ENCODE results near the gene FTCD. TPM values are rescaled to one million over a fixed set of nuclear protein-coding genes. Genes with fewer than 3 reads are reported as not detected.

The FTCD gene
- total and polyA plus RNA-seq, 2 of the 8 experiments (the other 6 are each of a cell fraction or from before 2014, with no cell fraction given), result 3.3 to 4.9 TPM

DNA sequence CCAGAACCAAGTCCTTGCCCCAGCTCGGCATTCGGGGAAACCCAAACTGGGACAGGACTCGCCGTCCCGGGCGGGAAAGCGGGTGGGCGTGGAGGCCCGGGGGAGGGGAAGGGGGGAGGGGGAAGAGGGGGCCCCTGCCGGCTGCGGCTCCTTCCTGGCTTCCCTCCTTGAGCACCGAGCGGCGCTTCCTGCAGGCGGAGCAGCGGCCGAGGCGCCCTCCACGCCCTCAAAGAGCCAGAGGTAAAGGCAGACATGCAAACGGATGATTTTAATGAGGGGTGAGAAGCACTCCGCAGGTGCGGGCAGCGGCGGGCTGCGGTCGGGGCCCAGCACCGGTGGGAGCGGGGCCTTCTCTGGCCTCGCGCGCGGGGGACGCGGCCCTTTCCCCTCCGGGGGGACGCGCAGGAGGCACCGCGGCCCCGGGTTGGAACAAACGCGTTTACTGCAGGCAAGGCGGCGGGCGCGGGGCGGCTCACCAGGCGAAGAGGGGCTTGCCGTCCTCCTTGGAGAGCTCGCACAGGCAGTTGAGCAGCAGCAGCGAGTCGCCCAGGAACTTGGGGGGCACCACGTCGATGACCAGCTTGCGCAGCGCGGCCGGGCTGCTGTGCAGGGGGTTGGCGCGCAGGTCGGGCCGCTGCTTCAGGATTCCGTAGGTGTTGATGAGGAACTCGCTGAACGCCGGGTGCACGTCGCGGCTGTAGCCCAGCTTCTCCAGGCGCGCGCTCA, 5.7 kb upstream of the FTCD start:
- WGBS, 2 experiments (ENCODE audit: extremely low coverage in 1 of 2, insufficient coverage in 1 of 2, insufficient read length in 1 of 2, insufficient replicate concordance in 2 of 2, low coverage in 1 of 2, low lambda C conversion rate in 2 of 2, missing lambda C conversion rate in 1 of 2), result 94% methylated on average over 52 of the region's 72 CpGs; no CpG with 5 or more reads in 1 of the 2 experiments
- Histone ChIP-seq H3K9ac (replicated peaks in 1 of 4; ENCODE audit: extremely low read depth in 1 of 4, low read depth in 3 of 4, low read length in 3 of 4) (no peak overlapping the region), H3K4ac (replicated peaks; ENCODE audit: insufficient read length, low read depth, low read length) (no peak overlapping the region), H3K4me1 (replicated peaks in 1 of 4; ENCODE audit: control insufficient read depth in 3 of 4, insufficient read depth in 4 of 4, low read length in 3 of 4) (no peaks in the 10 kb centered on the region; a peak in 1 of 7 replicates), H3K27me3 (replicated peaks in 1 of 4; ENCODE audit: control insufficient read depth in 3 of 4, extremely low read depth in 1 of 4, insufficient read depth in 3 of 4, low read length in 3 of 4) (no peaks in the 10 kb centered on the region; a peak in 1 of 7 replicates), H4K8ac (ENCODE audit: extremely low read depth, insufficient read depth, low read length) (no peak overlapping the region; the same call in 1 of the 2 replicates), H2BK15ac (ENCODE audit: low read length) (no peak overlapping the region), H3K4me2 (ENCODE audit: insufficient read depth in 1 of 2, low read depth in 2 of 2, low read length in 2 of 2) (no peak overlapping the region), H3K9me3 (ENCODE audit: insufficient read depth in 2 of 2, low read depth in 1 of 2, low read length in 1 of 2) (peaks cover 4 to 26% of the 10 kb centered on the region in 2 experiments; a peak in 2 of 4 replicates), H2BK12ac (ENCODE audit: low read depth, low read length) (no peak overlapping the region), H2BK5ac (ENCODE audit: low read depth, low read length) (no peak overlapping the region), H3K36me3 (ENCODE audit: control insufficient read depth in 2 of 4, insufficient read depth in 4 of 4, low read length in 3 of 4) (peaks cover 0 to 19% (median 8%) of the 10 kb centered on the region in 4 experiments; a peak in 5 of 8 replicates), H3K18ac (ENCODE audit: extremely low read depth, low read length) (no peak overlapping the region), H3K27ac (ENCODE audit: low read depth, low read length) (no peak overlapping the region), H4K5ac (ENCODE audit: insufficient read length, low read depth, low read length) (no peak overlapping the region), H3K23ac (ENCODE audit: insufficient read length) (no peak overlapping the region), H3K14ac (ENCODE audit: insufficient read length) (no peak overlapping the region), H3K56ac (replicated peaks; ENCODE audit: insufficient read length, low read depth, low read length) (no peak overlapping the region), H2AK5ac (ENCODE audit: low read depth, low read length) (no peak overlapping the region), H3K23me2 (ENCODE audit: low read depth, low read length) (no peaks in the 10 kb centered on the region), H3K79me2 (ENCODE audit: control insufficient read depth in 1 of 2, insufficient read depth in 2 of 2, low read length in 2 of 2) (no peaks in the 10 kb centered on the region), H2BK120ac (replicated peaks; ENCODE audit: low read depth, low read length) (no peak overlapping the region), H3K4me3 (ENCODE audit: extremely low read depth in 1 of 4, insufficient read depth in 2 of 4, low read depth in 3 of 4, low read length in 4 of 4) (no peak overlapping the region; a peak in 1 of 8 replicates), H2BK20ac (ENCODE audit: low read length) (no peak overlapping the region), H4K20me1 (replicated peaks in 1 of 2; ENCODE audit: control insufficient read depth in 1 of 2, insufficient read depth in 2 of 2, low read length in 2 of 2) (peaks cover 0 to 1% of the 10 kb centered on the region in 2 experiments), H4K91ac (replicated peaks; ENCODE audit: insufficient read length, low read length) (no peak overlapping the region), H2AFZ (ENCODE audit: low read length) (no peak overlapping the region), H3K79me1 (ENCODE audit: low read depth, low read length) (no peaks in the 10 kb centered on the region; the same call in 1 of the 2 replicates)
- peak in 1 of 2 experiments; percentile 42 for DNase-seq (ENCODE audit: low read depth in 1 of 2, low spot score in 2 of 2)
- ChIA-PET CTCF (ENCODE audit: partially characterized antibody) (interaction anchor here (1.8 kb wide), 2 partner anchors 8 to 18 kb away, joined by 8 to 9 read pairs; no protein-coding TSS in a partner anchor), POLR2A (ENCODE audit: partially characterized antibody) (no interaction called here)
- FAIRE-seq, result no peak
- no peak for TF ChIP-seq NRF1 (IDR thresholded peaks at IDR 0.05; ENCODE audit: low read depth, low read length)
- TF ChIP-seq RAD21 (IDR thresholded peaks at IDR 0.05 in 1 of 2, conservative IDR thresholded peaks at IDR 0.05 in 1 of 2; ENCODE audit: low read depth in 2 of 2, low read length in 2 of 2), result no peak
- TF ChIP-seq RBBP5 (IDR thresholded peaks at IDR 0.05; ENCODE audit: borderline replicate concordance, low read depth, low read length), result no peak

Data from H1 (cell line).